HEK293T (cell line): ENCODE results near the gene HTRA3.

Source experiments
- CTCF ChIA-PET: fragments of 350-600 bp; formaldehyde crosslinking; extraction: SDS; loops from one replicate; lab custom pipeline; 2021; ENCODE audit warnings: antibody characterized with exemption, inconsistent platforms; lab: Yijun Ruan, JAX
- POLR2A ChIA-PET: fragments of 350-600 bp; formaldehyde crosslinking; extraction: SDS; loops from one replicate; lab custom pipeline; 2020; ENCODE audit warnings: antibody characterized with exemption, inconsistent platforms; lab: Yijun Ruan, JAX
- DNase-seq: peaks from one replicate; pipeline ENCODE4 v3.0.0; 2012; ENCODE audit warnings: mixed read lengths; ENCODE audit errors: extremely low spot score
- ARNT ChIP-seq: fragments of 450-650 bp; IDR thresholded peaks from 2 replicates; pipeline ENCODE4 v1.6.1; 2017; ENCODE audit warnings: mild to moderate bottlenecking
- BHLHE40 ChIP-seq: fragments of 450-650 bp; IDR thresholded peaks from 2 replicates; pipeline ENCODE4 v1.6.1; 2016; ENCODE audit warnings: mild to moderate bottlenecking, moderate library complexity, borderline replicate concordance
- CTBP1 ChIP-seq: fragments of 450-650 bp; IDR thresholded peaks from 2 replicates; pipeline ENCODE4 v1.6.1; 2016; ENCODE audit warnings: borderline replicate concordance
- ELF4 ChIP-seq: fragments of 450-650 bp; IDR thresholded peaks from 2 replicates; pipeline ENCODE4 v1.6.1; 2017; ENCODE audit warnings: antibody characterized with exemption
- FOXA1 ChIP-seq: fragments of 450-650 bp; IDR thresholded peaks from 2 replicates; pipeline ENCODE4 v1.6.1; 2016; ENCODE audit warnings: mild to moderate bottlenecking
- FOXK2 ChIP-seq: fragments of 450-650 bp; IDR thresholded peaks from 2 replicates; pipeline ENCODE4 v1.6.1; 2016; ENCODE audit warnings: mild to moderate bottlenecking
- FOXM1 ChIP-seq: fragments of 450-650 bp; IDR thresholded peaks from 2 replicates; pipeline ENCODE4 v1.6.1; 2017; ENCODE audit warnings: mild to moderate bottlenecking, borderline replicate concordance
- HDGF ChIP-seq: fragments of 450-650 bp; IDR thresholded peaks from 2 replicates; pipeline ENCODE4 v1.6.1; 2017; ENCODE audit warnings: antibody characterized with exemption, borderline replicate concordance
- L3MBTL2 ChIP-seq: fragments of 450-650 bp; conservative IDR thresholded peaks from 2 replicates; pipeline ENCODE4 v1.6.1; 2016; ENCODE audit warnings: mild to moderate bottlenecking
- LEF1 ChIP-seq: fragments of 450-650 bp; IDR thresholded peaks from 2 replicates; pipeline ENCODE4 v1.6.1; 2017; ENCODE audit warnings: mild to moderate bottlenecking, borderline replicate concordance
- NFRKB ChIP-seq: fragments of 450-650 bp; IDR thresholded peaks from 2 replicates; pipeline ENCODE4 v1.6.1; 2016; ENCODE audit warnings: mild to moderate bottlenecking, moderate library complexity
- PKNOX1 ChIP-seq: fragments of 450-650 bp; IDR thresholded peaks from 2 replicates; pipeline ENCODE4 v1.6.1; 2016
- SP1 ChIP-seq: fragments of 450-650 bp; IDR thresholded peaks from 2 replicates; pipeline ENCODE4 v1.6.1; 2017
- SUZ12 ChIP-seq: fragments of 450-650 bp; IDR thresholded peaks from 2 replicates; pipeline ENCODE4 v1.6.1; 2016; ENCODE audit warnings: mild to moderate bottlenecking
- TARDBP ChIP-seq: fragments of 450-650 bp; IDR thresholded peaks from 2 replicates; pipeline ENCODE4 v1.6.1; 2016
- ZNF384 ChIP-seq: fragments of 450-650 bp; IDR thresholded peaks from 2 replicates; pipeline ENCODE4 v1.6.1; 2016

The HTRA3 gene

GRCh38 chr4:8300832-8301231 is 31.3 kb downstream of the HTRA3 start:
- POLR2A ChIA-PET, result no interaction called here
- DNase-seq, result no peak
- CTCF ChIA-PET, result interaction anchor here (0.6 to 1.4 kb wide), 3 partner anchors 20 to 285 kb away, joined by 3 to 4 read pairs (median 4); no protein-coding TSS in a partner anchor
- no peak for TF ChIP-seq FOXA1
- TF ChIP-seq SP1, result no peak
- no peak for TF ChIP-seq FOXK2
- TF ChIP-seq BHLHE40, result no peak
- no peak for TF ChIP-seq TARDBP
- TF ChIP-seq L3MBTL2, result no peak
- TF ChIP-seq ELF4, result no peak
- TF ChIP-seq PKNOX1, result no peak
- no peak for TF ChIP-seq ARNT
- TF ChIP-seq LEF1, result no peak
- TF ChIP-seq NFRKB, result no peak
- no peak for TF ChIP-seq SUZ12
- TF ChIP-seq FOXM1, result no peak
- TF ChIP-seq ZNF384, result no peak

- DNase-seq, result no peak
- ChIA-PET CTCF (interaction anchor here (1.1 to 1.4 kb wide), 2 partner anchors 18 to 35 kb away, joined by 3 to 4 read pairs; no protein-coding TSS in a partner anchor), POLR2A (no interaction called here)
- TF ChIP-seq ZNF384, result no peak
- no peak for TF ChIP-seq TARDBP
- TF ChIP-seq HDGF, result no peak
- TF ChIP-seq BHLHE40, result no peak
- TF ChIP-seq SUZ12, result no peak
- TF ChIP-seq NFRKB, result no peak
- no peak for TF ChIP-seq ARNT
- TF ChIP-seq FOXK2, result no peak
- no peak for TF ChIP-seq ELF4
- no peak for TF ChIP-seq FOXA1
- TF ChIP-seq LEF1, result no peak
- no peak for TF ChIP-seq CTBP1
- TF ChIP-seq SP1, result no peak
- TF ChIP-seq L3MBTL2, result no peak
- no peak for TF ChIP-seq FOXM1
- TF ChIP-seq PKNOX1, result no peak
These were observed 32.5 kb downstream of the HTRA3 start for GRCh38 chr4:8301851-8302730.

- TF ChIP-seq NFRKB (no peak), ARNT (no peak), L3MBTL2 (no peak), CTBP1 (no peak), SP1 (no peak), TARDBP (no peak), SUZ12 (no peak)
- ChIA-PET POLR2A (no interaction called here), CTCF (no interaction called here)
- no peak for DNase-seq
These were observed 33.5 kb downstream of the HTRA3 start for GRCh38 chr4:8303081-8303480.

GRCh38 chr4:8303485-8304281 is 34.1 kb downstream of the HTRA3 start:
- POLR2A ChIA-PET, result interaction anchor here (1.2 kb wide), 1 partner anchor 144 kb away, joined by 3 read pairs; no protein-coding TSS in a partner anchor
- DNase-seq, result no peak
- CTCF ChIA-PET, result no interaction called here
- TF ChIP-seq BHLHE40 (no peak), FOXA1 (no peak), ZNF384 (no peak), ELF4 (no peak), HDGF (no peak), SUZ12 (no peak), L3MBTL2 (no peak), FOXM1 (no peak), PKNOX1 (no peak), ARNT (no peak), CTBP1 (no peak), SP1 (no peak), LEF1 (no peak)

- DNase-seq, result no peak
- no peak for TF ChIP-seq FOXM1
- no peak for TF ChIP-seq ARNT
- no peak for TF ChIP-seq PKNOX1
- no peak for TF ChIP-seq SP1
- no peak for TF ChIP-seq ELF4
- no peak for TF ChIP-seq ZNF384
- TF ChIP-seq L3MBTL2, result no peak
- no peak for TF ChIP-seq NFRKB
- no peak for TF ChIP-seq CTBP1
- TF ChIP-seq HDGF, result no peak
- TF ChIP-seq FOXK2, result no peak
- no peak for TF ChIP-seq SUZ12
- no peak for TF ChIP-seq LEF1
- TF ChIP-seq TARDBP, result no peak
- TF ChIP-seq FOXA1, result no peak
- TF ChIP-seq BHLHE40, result no peak
- CTCF ChIA-PET, result no interaction called here
- POLR2A ChIA-PET, result interaction anchor here (1.2 kb wide), 1 partner anchor 146 kb away, joined by 3 read pairs; no protein-coding TSS in a partner anchor
These were observed 35.5 kb downstream of the HTRA3 start for GRCh38 chr4:8304827-8305695.
